WTC11 (cell line): ENCODE results near the gene CACNA1B.

Experiments used
- ARID4B ChIP-seq: sonication (generic); formaldehyde crosslinking; IDR thresholded peaks from 2 replicates; pipeline ENCODE4 v1.8.0; 2023; ENCODE audit warnings: missing genetic modification reagents, mild to moderate bottlenecking, borderline replicate concordance
- CBFB ChIP-seq: sonication (generic); formaldehyde crosslinking; IDR thresholded peaks from 2 replicates; pipeline ENCODE4 v1.8.1; 2022; ENCODE audit warnings: mild to moderate bottlenecking, low read depth, missing genetic modification reagents
- CREB1 ChIP-seq: sonication (generic); formaldehyde crosslinking; IDR thresholded peaks from 2 replicates; pipeline ENCODE4 v1.8.0; 2023; ENCODE audit warnings: mild to moderate bottlenecking, missing genetic modification reagents
- CTCF ChIP-seq: fragments of 200-600 bp; IDR thresholded peaks from 2 replicates; pipeline ENCODE4 v1.8.0; 2022; ENCODE audit warnings: antibody characterized with exemption
- FOXP1 ChIP-seq: sonication (generic); formaldehyde crosslinking; IDR thresholded peaks from 2 replicates; pipeline ENCODE4 v1.8.0; 2022; ENCODE audit warnings: missing genetic modification reagents, mild to moderate bottlenecking, moderate library complexity, borderline replicate concordance
- JUN ChIP-seq: sonication (generic); formaldehyde crosslinking; IDR thresholded peaks from 2 replicates; pipeline ENCODE4 v1.8.0; 2023; ENCODE audit warnings: mild to moderate bottlenecking, missing genetic modification reagents
- NR2C2 ChIP-seq: sonication (generic); formaldehyde crosslinking; IDR thresholded peaks from 2 replicates; pipeline ENCODE4 v1.8.0; 2022; ENCODE audit warnings: mild to moderate bottlenecking, missing genetic modification reagents
- USF1 ChIP-seq: sonication (generic); formaldehyde crosslinking; IDR thresholded peaks from 2 replicates; pipeline ENCODE4 v1.8.0; 2022; ENCODE audit warnings: mild to moderate bottlenecking, missing genetic modification reagents
- TF ChIP-seq, protein P1 (sequence below): sonication (generic); formaldehyde crosslinking; IDR thresholded peaks from 2 replicates; pipeline ENCODE4 v1.8.0; 2022; ENCODE audit warnings: mild to moderate bottlenecking, missing genetic modification reagents

DNA sequence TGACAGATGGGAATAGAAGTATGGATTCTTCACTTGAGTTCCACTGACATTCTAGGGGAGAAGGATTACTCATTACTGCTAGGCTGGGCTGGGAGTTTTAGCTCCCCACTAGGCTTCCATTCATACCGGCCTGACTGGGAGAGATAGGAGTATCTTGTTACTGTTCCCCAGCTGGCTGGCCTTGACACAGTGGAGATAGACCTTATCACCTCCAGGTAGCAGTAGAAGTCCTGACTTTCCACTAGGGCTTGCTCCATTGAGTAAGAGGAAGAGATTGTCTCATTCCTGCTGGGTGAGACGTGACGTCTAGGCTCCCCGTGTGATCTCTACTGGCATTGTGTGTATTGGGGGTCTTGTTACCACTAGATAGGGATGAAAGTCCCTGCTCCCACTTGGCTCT lies 156.4 kb downstream of the CACNA1B start:
- no peak for TF ChIP-seq CREB1
- TF ChIP-seq CTCF = no peak
- TF ChIP-seq USF1 = no peak
- TF ChIP-seq, protein P1, sequence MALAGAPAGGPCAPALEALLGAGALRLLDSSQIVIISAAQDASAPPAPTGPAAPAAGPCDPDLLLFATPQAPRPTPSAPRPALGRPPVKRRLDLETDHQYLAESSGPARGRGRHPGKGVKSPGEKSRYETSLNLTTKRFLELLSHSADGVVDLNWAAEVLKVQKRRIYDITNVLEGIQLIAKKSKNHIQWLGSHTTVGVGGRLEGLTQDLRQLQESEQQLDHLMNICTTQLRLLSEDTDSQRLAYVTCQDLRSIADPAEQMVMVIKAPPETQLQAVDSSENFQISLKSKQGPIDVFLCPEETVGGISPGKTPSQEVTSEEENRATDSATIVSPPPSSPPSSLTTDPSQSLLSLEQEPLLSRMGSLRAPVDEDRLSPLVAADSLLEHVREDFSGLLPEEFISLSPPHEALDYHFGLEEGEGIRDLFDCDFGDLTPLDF (CRISPR knock-in tag) = no peak
- TF ChIP-seq FOXP1 (CRISPR knock-in tag) = no peak
- TF ChIP-seq CBFB (CRISPR knock-in tag) = no peak
- no peak for TF ChIP-seq ARID4B (CRISPR knock-in tag)
- TF ChIP-seq JUN = no peak
- TF ChIP-seq NR2C2 (CRISPR knock-in tag) = no peak
